T-helper 22 cell (primary cell): ENCODE measurements around the gene FDXACB1.

ENCODE experiments used
- DNase-seq: peaks from one replicate; pipeline ENCODE4 v3.0.0-alpha.2; 2020; ENCODE audit warnings: low read depth

Gene FDXACB1

GRCh38 chr11:111878849-111879636 lies at the start of gene FDXACB1, which contains the start of gene CFAP68:
TSS of gene FDXACB1 (minus strand) at chr11:111879165. CDS start at chr11:111879132, 33 bp downstream.
TSS of gene CFAP68 (plus strand) at chr11:111879541. CDS start at chr11:111879561, 20 bp downstream.
- DNase-seq, result peak; percentile 98

- DNase-seq, result peak; percentile 91
Observed at GRCh38 chr11:111926505-111927391, 47.8 kb upstream of the FDXACB1 start.

GRCh38 chr11:111925953-111926352 lies 47.0 kb upstream of the FDXACB1 start:
- DNase-seq, result no peak

DNA sequence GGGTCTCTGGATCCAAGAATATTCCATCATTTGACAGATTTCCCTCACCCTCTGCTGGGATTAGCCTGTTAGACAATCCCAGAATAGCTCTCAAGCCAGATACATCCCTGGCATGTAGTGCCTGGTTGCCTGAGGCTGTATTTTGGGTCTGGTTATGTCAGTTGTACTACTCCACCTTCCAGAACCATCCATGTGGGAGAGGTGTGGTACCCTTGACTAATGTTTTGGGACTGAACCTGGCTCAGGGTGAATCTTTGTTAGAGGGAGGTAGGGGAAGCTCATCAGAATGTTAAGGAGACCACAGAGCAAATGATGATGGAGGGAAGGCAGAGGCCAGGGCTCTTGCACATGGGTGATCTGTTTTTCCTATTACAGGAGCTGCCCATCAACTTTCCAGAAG lies 45.0 kb upstream of the FDXACB1 start:
- no peak for DNase-seq

- DNase-seq, result no peak
Observed at GRCh38 chr11:111923351-111923788, 44.4 kb upstream of the FDXACB1 start.

DNA sequence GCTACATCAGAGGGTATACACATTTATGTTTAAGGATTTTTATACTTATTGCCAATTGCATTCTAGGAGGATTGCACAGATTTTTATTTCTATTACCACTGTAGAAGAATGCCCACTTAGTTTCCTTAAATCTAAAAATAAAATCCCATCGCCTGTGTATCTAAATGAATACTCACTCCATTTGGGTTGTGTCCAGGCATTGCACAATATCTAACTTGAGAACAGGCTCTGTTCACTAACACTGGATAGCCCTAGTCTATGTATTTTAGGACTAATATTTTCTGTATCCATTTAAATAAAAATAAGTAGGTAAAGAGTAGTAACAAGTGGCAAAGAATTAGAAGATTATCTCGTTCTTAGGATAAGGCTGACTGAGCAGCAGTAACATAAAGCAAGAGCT lies 43.8 kb upstream of the FDXACB1 start:
- no peak for DNase-seq

DNA sequence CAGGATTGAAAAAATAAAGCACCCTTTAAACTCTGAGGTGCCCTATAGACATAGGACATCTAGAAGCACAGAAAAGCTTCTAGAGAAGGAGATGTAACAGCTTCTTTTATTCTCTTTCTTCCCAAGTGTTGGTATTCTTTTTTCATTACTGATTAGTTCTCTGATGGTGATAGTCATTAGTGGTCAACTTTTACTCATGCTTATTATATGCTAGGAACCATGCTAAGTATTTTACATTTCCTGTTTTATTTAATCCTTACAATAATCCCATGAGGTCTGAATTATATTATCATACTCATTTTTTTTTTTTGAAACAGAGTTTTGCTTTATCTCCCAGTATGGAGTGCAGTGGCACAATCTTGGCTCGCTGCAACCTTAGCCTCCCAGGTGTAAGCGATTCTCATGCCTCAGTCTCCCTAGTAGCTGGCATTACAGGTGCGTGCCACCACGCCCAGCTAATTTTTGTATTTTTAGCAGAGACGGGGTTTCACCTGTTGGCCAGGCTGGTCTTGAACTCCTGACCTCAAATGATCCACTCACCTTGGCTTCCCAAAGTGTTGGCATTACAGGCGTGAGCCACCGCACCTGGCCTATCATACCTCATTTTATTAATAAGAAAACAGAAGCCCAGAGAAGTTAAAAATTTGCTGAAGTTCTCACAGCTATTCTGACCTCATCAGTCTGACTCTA lies 42.7 kb upstream of the FDXACB1 start:
- DNase-seq, result no peak

DNA sequence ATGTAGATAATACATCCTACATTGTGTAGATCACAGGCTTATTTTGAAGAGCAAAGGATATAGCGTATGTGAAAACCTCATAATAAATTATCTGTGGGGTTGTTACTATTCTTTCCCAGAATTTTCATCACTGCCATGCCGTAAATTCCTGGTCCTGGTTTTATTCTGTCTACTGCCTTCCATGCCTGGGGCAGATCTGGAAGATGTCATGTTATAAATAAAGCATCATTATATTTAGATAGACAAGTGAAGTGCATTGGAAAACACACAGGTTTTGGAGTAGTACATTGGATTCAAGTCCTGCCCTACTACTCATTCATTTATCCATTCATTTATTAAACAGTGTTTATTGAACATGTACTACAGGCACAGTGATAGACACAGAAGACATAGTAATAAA lies 41.9 kb upstream of the FDXACB1 start:
- no peak for DNase-seq

DNA sequence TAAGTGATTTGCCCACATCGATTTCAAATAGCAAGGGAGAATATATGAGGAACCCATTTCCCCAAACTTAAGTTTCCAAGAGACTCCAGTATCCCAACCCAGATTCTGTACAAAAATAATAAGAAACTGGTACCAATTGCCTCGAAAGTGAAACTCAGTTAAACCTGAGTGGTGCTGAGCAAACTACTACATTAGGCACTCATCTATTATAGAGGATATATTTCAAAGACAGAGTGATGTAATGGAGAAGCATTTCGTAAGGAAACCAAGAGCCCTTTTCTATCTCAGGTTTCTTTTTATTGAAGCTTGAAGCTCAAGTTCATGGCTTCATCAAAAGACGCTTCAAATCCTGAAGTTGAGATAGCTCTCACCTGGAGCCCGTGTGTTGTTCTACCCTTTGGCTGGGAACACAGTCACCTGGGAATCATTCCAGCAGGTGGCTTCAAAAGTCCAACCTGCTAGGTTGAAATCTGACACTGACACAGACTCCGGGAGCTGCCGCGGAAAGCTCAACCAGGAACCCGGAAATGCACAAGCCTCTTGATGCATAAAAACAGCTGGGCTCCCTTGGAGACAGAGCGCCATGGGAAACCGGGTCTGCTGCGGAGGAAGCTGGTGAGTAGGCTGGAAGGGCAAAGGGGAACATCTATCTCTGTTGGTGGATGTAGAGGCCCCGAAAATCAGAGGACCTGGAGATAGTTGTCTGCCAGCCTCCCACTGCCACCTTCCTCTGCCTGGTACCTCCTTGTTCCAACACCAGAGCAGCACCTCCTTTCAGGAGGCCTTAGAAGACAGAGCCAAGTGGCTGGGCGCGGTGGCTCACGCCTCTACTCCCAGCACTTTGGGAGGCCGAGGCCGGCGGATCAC lies 39.7 kb upstream of the FDXACB1 start, which contains the start of gene C11orf52:
Gene C11orf52 (plus strand): TSS at position 524 of the 867 bp plus-strand sequence. CDS start 60 bp downstream, at position 584.
- no peak for DNase-seq

- no peak for DNase-seq
Observed at GRCh38 chr11:111917788-111918187, 38.8 kb upstream of the FDXACB1 start.

GRCh38 chr11:111917312-111917711 lies 38.3 kb upstream of the FDXACB1 start:
- no peak for DNase-seq

- no peak for DNase-seq
Observed at GRCh38 chr11:111916768-111917167, 37.8 kb upstream of the FDXACB1 start.

DNA sequence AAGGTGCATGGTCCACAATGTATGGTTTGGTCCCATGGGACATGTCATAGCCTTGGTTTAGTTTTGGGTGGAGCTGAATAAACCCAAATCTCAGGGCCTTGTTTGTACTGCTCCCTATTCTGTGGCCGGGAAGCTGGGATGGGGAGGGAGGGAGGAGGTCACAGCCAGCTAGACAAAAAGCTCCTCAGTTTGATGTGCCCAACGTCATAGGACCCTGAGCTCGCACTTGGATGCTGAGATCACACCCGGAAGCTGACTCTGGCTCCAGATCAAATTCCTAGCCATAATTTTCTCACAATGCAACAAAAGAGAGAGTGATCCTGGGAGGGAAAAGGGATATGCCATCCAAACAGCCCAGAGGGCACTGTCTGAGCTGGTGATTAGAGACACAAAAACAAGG lies 35.0 kb upstream of the FDXACB1 start:
- no peak for DNase-seq

DNA sequence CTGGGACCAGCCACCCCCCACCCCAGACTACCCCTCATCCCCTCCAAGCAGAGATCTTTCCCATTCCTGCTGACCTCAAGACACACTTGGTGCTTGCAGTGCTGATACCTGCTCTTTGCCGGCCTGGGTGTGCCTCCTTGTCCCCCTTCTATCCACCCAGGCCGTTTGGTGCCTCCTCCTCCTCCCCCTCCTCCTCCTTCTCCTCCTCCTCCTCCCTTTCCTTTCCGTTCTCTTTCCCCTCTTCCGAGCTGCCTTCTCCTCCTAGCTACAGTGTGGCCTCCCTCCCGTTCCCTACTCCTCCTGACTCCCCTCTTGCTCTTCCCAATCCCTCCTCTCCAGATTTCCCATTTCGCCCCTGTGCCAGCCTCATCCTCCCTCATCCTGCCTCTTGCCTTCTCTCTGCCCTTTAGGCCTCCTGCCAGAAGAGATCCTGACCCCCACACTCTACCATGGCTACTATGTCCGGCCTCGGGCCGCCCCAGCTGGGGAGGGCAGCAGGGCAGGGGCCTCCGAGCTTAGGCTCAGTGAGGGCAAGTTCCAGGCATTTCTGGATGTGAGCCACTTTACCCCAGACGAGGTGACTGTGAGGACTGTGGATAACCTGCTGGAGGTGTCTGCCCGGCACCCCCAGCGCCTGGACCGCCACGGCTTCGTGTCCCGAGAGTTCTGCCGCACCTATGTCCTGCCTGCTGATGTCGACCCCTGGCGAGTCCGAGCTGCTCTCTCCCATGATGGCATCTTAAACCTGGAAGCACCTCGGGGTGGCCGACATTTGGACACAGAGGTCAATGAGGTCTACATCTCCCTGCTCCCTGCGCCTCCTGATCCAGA lies 34.3 kb upstream of the FDXACB1 start:
- DNase-seq, result no peak

- DNase-seq, result no peak
Observed at GRCh38 chr11:111912535-111912934, 33.6 kb upstream of the FDXACB1 start, which contains the start of gene HSPB2. TSS of gene HSPB2 (plus strand) at chr11:111912734. CDS start at chr11:111912830, 96 bp downstream.

DNA sequence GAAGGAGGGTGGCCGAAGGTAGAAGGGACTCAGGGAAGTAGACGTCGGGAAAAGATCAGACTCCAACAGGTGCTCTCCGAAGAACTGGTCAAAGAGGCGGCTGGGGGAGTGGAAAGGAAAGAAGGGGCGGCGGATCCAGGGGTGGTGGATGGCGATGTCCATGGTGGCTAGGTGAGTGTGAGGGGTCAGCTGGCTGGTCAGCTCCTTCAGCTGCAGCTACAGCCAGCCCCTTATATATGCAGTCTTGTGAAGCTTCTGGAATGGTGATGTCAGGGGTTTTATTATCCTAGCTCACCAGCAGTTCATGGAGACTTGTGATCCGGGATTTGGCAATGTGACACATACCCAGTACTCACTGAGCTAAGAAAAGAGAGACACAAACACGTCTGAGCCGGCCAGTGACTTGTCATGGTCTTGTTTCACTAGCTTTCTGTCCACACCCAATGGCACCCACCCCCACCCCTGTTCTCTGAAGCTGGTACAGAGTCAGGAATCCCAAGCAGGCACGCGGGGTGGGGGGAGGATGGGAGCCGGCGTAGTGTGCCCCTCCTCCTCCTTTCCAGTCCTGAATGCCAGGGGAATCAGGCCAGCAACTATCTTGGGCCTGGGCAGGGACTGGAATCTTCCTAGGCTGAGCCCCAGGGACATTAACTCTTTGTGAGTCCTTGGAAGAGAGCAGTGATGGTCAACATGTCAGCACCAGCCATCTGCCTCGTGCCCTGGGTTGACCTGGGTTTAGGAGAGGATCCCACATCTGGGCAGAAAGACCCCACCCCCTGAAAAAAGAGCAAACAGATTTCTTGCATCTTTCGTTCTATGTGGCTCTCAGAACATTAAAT lies 32.8 kb upstream of the FDXACB1 start, which contains the start of gene CRYAB:
Gene CRYAB (minus strand): TSS at position 208 of the 839 bp plus-strand sequence. CDS start 46 bp downstream, at position 162.
- DNase-seq, result no peak

DNA sequence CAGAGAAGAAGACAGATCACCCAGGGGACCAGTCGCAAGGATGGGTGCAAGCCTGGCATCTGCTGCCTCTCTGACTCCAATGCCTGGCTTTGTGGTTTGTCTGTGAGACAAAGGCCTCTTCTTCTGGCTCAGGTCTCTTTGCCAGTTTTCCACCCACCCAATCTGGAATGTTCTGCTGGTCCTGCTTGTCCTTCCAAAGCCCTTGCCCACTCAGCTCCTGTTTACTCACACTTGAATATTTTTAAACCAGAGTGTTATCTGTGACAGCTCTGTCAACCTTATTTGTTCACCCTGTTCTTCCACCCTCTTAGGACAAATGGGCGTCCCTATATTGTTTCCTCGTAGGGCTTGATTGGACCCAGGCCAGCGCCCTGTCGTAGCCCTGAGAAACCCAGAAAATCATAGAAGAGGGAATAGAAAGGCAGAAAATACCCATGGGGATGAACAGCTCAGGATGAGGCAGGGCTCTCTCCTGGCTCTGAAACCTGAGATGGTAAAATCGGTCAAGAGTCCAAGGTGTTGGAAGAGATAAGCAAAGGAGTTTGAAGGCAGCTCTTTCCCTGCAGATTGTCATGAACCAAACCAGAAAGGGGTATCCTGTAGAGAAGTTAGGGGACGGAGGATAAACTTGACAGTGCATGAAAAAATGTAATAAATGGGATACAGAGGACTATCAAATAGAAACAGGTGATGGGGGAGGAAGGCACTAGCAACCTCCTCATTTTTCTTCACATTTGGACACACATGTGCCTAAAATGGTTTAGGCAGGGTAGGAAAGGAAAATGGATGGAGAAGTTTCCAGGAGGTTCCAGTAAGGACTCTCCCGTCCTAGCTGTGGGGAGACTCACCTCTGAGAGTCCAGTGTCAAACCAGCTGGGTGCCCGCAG lies 32.0 kb upstream of the FDXACB1 start:
- no peak for DNase-seq

- no peak for DNase-seq
Observed at GRCh38 chr11:111909378-111909777, 30.4 kb upstream of the FDXACB1 start.
